ENCODE data around the gene KRT13. TPM values are rescaled to one million over a fixed set of nuclear protein-coding genes. Genes with fewer than 3 reads are reported as not detected.

KRT13 gene
- total RNA-seq, 1 experiment from 2014 or later, result not detected

DNA sequence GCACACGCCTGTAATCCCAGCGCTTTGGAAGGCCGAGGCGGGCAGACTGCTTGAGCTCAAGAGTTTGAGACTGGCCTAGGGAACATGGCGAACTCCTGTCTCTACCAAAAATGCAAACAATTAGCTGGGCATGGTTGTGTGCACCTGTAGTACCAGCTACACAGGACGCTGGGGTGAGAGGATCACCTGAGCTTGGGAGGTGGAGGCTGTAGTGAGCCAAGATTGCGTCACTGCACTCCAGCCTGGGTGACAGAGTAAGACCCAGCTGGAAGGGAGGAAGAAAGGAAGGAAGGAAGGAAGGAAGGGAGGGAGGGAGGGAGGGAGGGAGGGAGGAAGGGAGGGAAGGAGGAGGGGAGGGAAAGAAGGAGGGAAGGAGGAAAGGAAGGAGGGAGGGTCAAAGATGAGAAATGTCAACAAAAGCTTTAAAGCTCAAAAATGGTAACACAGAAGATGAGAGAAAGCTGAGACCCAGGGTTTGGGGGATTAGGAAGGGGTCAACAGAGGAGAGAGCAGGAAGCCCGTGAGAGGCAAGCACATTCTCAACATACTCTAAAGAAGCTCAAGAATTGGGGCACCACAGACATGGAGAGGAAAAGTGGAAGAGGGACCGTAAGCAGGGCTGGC, 27.6 kb upstream of the KRT13 start:
- no peak for TF ChIP-seq JUN (CRISPR knock-in tag; IDR thresholded peaks at IDR 0.05)
- no peak overlapping the region for H3K27ac Mint-ChIP-seq
- CTCF ChIA-PET, result interaction anchor here (0.6 to 7.4 kb wide), 8 partner anchors 11 to 670 kb away, joined by 3 to 122 read pairs (median 6); no protein-coding TSS in a partner anchor
- no peak overlapping the region for H3K4me3 Mint-ChIP-seq
- no peaks in the 10 kb centered on the region for H3K36me3 Mint-ChIP-seq
- peaks cover 51% of the 10 kb centered on the region for H3K4me1 Mint-ChIP-seq
- POLR2A ChIA-PET, result no interaction called here
- no peaks in the 10 kb centered on the region for H3K9me3 Mint-ChIP-seq
- DNase-seq (ENCODE audit: low spot score) (no peak), ATAC-seq (no peak)
- peaks cover 6% of the 10 kb centered on the region for H3K27me3 Mint-ChIP-seq (ENCODE audit: low read depth)

DNA sequence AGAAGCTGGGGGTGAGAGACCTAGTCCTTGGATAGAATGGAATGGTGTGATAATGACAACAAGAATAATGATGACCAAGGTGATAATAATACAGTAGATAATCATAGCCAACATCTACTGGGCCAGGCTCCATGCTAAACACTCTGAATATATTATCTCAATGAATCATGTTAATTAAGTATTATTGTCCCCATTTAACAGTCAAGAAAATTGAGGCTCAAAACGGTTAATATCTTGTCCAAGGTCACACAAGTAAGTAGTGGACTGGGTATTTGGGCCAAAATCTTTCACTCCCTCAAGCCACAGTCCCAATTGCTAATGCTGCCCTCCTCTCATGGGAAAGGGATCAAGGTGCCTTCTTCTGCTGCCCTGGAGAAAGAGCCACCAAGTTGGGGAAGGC, 26.6 kb upstream of the KRT13 start:
- CTCF ChIA-PET, result interaction anchor here (1.1 to 7.4 kb wide), 3 partner anchors 17 to 131 kb away, joined by 5 to 122 read pairs (median 7); no protein-coding TSS in a partner anchor
- ATAC-seq (no peak), DNase-seq (ENCODE audit: low spot score) (no peak)
- TF ChIP-seq GABPB1 (CRISPR knock-in tag; IDR thresholded peaks at IDR 0.05), result no peak
- TF ChIP-seq ELF4 (CRISPR knock-in tag; IDR thresholded peaks at IDR 0.05; ENCODE audit: low read depth), result no peak
- TF ChIP-seq, protein P1, sequence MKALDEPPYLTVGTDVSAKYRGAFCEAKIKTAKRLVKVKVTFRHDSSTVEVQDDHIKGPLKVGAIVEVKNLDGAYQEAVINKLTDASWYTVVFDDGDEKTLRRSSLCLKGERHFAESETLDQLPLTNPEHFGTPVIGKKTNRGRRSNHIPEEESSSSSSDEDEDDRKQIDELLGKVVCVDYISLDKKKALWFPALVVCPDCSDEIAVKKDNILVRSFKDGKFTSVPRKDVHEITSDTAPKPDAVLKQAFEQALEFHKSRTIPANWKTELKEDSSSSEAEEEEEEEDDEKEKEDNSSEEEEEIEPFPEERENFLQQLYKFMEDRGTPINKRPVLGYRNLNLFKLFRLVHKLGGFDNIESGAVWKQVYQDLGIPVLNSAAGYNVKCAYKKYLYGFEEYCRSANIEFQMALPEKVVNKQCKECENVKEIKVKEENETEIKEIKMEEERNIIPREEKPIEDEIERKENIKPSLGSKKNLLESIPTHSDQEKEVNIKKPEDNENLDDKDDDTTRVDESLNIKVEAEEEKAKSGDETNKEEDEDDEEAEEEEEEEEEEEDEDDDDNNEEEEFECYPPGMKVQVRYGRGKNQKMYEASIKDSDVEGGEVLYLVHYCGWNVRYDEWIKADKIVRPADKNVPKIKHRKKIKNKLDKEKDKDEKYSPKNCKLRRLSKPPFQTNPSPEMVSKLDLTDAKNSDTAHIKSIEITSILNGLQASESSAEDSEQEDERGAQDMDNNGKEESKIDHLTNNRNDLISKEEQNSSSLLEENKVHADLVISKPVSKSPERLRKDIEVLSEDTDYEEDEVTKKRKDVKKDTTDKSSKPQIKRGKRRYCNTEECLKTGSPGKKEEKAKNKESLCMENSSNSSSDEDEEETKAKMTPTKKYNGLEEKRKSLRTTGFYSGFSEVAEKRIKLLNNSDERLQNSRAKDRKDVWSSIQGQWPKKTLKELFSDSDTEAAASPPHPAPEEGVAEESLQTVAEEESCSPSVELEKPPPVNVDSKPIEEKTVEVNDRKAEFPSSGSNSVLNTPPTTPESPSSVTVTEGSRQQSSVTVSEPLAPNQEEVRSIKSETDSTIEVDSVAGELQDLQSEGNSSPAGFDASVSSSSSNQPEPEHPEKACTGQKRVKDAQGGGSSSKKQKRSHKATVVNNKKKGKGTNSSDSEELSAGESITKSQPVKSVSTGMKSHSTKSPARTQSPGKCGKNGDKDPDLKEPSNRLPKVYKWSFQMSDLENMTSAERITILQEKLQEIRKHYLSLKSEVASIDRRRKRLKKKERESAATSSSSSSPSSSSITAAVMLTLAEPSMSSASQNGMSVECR (CRISPR knock-in tag; IDR thresholded peaks at IDR 0.05; ENCODE audit: borderline replicate concordance), result no peak
- no peak for TF ChIP-seq FOXK1 (CRISPR knock-in tag; IDR thresholded peaks at IDR 0.05)
- no peak for TF ChIP-seq SP1 (CRISPR knock-in tag; conservative IDR thresholded peaks at IDR 0.05)
- TF ChIP-seq, protein P2, sequence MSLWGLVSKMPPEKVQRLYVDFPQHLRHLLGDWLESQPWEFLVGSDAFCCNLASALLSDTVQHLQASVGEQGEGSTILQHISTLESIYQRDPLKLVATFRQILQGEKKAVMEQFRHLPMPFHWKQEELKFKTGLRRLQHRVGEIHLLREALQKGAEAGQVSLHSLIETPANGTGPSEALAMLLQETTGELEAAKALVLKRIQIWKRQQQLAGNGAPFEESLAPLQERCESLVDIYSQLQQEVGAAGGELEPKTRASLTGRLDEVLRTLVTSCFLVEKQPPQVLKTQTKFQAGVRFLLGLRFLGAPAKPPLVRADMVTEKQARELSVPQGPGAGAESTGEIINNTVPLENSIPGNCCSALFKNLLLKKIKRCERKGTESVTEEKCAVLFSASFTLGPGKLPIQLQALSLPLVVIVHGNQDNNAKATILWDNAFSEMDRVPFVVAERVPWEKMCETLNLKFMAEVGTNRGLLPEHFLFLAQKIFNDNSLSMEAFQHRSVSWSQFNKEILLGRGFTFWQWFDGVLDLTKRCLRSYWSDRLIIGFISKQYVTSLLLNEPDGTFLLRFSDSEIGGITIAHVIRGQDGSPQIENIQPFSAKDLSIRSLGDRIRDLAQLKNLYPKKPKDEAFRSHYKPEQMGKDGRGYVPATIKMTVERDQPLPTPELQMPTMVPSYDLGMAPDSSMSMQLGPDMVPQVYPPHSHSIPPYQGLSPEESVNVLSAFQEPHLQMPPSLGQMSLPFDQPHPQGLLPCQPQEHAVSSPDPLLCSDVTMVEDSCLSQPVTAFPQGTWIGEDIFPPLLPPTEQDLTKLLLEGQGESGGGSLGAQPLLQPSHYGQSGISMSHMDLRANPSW (CRISPR knock-in tag; conservative IDR thresholded peaks at IDR 0.05; ENCODE audit: low read depth), result no peak
- TF ChIP-seq NFYB (CRISPR knock-in tag; conservative IDR thresholded peaks at IDR 0.05; ENCODE audit: low read depth), result no peak
- Mint-ChIP-seq H3K4me1 (peaks cover 48% of the 10 kb centered on the region), H3K27me3 (ENCODE audit: low read depth) (peaks cover 6% of the 10 kb centered on the region), H3K9me3 (no peaks in the 10 kb centered on the region), H3K36me3 (no peaks in the 10 kb centered on the region), H3K27ac (no peak overlapping the region), H3K4me3 (no peak overlapping the region)
- POLR2A ChIA-PET, result no interaction called here

DNA sequence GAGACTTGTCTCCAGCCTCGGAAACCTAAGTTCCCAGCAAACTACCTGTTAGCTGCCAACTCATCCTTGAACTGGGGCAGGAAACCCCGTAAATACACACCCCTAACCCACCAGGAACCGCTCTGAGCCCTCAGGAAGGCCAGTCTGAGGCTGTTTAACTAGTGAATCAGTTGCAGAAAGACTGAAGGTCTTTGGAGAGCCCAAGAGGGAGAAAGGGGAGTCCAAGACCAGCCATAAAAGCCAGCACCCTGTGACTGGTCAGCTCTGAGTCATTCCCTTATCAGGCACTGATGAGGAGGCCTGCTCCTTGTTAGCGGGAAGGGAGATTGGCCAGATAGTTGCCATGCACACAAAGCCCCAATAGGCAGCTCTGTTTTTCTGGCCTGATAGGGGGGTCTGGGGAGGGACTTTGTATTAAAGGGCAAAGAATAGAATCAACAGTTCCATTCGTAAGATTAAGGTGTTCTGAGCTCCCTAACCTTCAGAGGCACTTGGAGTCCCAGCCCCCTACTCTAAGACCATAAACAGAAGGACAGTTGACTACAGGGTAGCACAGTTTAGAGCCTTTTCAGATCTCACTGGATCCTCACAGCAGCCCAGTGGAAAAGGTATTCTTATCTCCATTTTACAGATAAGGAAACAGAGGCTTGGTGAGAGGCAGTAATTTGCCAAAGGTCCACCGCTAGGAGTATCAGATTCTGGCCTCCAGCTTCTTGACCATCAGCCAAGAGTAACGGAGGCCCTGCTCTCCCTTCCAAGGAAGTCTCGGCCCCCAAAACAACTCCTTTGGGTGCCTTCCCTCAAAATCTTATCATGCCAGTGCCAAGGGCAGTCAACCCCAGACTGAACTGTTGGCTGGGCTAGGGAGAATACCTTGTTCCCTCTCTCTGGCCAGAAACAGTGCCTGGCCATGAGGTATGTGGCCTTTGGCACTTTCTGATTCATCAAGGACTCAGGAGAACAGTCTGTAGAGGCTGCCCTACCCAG, 24.9 kb upstream of the KRT13 start:
- Mint-ChIP-seq H3K4me1 (peaks cover 41% of the 10 kb centered on the region), H3K4me3 (no peak overlapping the region), H3K27ac (no peak overlapping the region), H3K36me3 (peaks cover 4% of the 10 kb centered on the region), H3K27me3 (ENCODE audit: low read depth) (peaks cover 6% of the 10 kb centered on the region), H3K9me3 (no peaks in the 10 kb centered on the region)
- ChIA-PET POLR2A (interaction anchor here (1.7 kb wide), 1 partner anchor 16 kb away, joined by 5 read pairs; no protein-coding TSS in a partner anchor), CTCF (interaction anchor here (1.1 to 7.5 kb wide), 8 partner anchors 19 to 136 kb away, joined by 3 to 125 read pairs (median 16); no protein-coding TSS in a partner anchor)
- ATAC-seq (no peak), DNase-seq (ENCODE audit: low spot score) (no peak)
- no peak for TF ChIP-seq ZNF219 (CRISPR knock-in tag; IDR thresholded peaks at IDR 0.05; ENCODE audit: borderline replicate concordance)
- TF ChIP-seq, protein P3, sequence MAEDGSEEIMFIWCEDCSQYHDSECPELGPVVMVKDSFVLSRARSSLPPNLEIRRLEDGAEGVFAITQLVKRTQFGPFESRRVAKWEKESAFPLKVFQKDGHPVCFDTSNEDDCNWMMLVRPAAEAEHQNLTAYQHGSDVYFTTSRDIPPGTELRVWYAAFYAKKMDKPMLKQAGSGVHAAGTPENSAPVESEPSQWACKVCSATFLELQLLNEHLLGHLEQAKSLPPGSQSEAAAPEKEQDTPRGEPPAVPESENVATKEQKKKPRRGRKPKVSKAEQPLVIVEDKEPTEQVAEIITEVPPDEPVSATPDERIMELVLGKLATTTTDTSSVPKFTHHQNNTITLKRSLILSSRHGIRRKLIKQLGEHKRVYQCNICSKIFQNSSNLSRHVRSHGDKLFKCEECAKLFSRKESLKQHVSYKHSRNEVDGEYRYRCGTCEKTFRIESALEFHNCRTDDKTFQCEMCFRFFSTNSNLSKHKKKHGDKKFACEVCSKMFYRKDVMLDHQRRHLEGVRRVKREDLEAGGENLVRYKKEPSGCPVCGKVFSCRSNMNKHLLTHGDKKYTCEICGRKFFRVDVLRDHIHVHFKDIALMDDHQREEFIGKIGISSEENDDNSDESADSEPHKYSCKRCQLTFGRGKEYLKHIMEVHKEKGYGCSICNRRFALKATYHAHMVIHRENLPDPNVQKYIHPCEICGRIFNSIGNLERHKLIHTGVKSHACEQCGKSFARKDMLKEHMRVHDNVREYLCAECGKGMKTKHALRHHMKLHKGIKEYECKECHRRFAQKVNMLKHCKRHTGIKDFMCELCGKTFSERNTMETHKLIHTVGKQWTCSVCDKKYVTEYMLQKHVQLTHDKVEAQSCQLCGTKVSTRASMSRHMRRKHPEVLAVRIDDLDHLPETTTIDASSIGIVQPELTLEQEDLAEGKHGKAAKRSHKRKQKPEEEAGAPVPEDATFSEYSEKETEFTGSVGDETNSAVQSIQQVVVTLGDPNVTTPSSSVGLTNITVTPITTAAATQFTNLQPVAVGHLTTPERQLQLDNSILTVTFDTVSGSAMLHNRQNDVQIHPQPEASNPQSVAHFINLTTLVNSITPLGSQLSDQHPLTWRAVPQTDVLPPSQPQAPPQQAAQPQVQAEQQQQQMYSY (CRISPR knock-in tag; IDR thresholded peaks at IDR 0.05), result no peak
- TF ChIP-seq, protein P4, sequence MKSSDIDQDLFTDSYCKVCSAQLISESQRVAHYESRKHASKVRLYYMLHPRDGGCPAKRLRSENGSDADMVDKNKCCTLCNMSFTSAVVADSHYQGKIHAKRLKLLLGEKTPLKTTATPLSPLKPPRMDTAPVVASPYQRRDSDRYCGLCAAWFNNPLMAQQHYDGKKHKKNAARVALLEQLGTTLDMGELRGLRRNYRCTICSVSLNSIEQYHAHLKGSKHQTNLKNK (CRISPR knock-in tag; IDR thresholded peaks at IDR 0.05), result no peak
- no peak for TF ChIP-seq FOXP1 (CRISPR knock-in tag; IDR thresholded peaks at IDR 0.05; ENCODE audit: borderline replicate concordance)
- TF ChIP-seq, protein P5, sequence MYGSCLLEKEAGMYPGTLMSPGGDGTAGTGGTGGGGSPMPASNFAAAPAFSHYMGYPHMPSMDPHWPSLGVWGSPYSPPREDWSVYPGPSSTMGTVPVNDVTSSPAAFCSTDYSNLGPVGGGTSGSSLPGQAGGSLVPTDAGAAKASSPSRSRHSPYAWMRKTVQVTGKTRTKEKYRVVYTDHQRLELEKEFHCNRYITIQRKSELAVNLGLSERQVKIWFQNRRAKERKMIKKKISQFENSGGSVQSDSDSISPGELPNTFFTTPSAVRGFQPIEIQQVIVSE (CRISPR knock-in tag; IDR thresholded peaks at IDR 0.05; ENCODE audit: borderline replicate concordance), result no peak
- no peak for TF ChIP-seq HMGA2 (CRISPR knock-in tag; IDR thresholded peaks at IDR 0.05)
- TF ChIP-seq, protein P6, sequence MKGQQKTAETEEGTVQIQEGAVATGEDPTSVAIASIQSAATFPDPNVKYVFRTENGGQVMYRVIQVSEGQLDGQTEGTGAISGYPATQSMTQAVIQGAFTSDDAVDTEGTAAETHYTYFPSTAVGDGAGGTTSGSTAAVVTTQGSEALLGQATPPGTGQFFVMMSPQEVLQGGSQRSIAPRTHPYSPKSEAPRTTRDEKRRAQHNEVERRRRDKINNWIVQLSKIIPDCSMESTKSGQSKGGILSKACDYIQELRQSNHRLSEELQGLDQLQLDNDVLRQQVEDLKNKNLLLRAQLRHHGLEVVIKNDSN (CRISPR knock-in tag; IDR thresholded peaks at IDR 0.05), result no peak
- no peak for TF ChIP-seq OVOL2 (CRISPR knock-in tag; IDR thresholded peaks at IDR 0.05; ENCODE audit: borderline replicate concordance)
